ENCODE data around the gene COL28A1. TPM values are rescaled to one million over a fixed set of nuclear protein-coding genes. Genes with fewer than 3 reads are reported as not detected.

COL28A1 gene
- polyA plus RNA-seq, 3 donors, result not detected

DNA sequence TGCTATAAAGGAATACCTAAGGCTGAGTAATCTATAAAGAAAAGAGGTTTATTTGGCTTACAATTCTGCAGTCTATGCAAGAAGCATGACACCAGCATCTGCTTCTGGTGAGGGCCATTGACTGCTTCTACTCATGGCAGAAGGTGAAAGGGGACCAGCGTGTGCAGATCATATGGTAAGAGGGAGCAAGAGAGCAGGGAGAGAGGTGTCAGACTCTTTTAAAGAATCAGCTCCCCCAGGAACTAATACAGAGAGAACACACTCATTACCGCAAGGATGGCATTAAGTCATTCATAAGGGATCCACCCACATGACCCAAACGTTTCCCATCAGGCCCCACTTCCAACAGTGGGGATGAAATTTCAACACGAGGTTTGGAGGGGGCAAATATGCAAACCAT lies 3.5 kb upstream of the COL28A1 start:
- no peaks in the 10 kb centered on the region for H3K79me2 ChIP-seq (ENCODE audit: insufficient read depth, low read length)
- Mint-ChIP-seq H3K27me3 (ENCODE audit: low read depth in 3 of 3) (peaks cover 0 to 3% (median 0%) of the 10 kb centered on the region in 3 donors), H3K27ac (peak overlapping the region in 1 of 7 donors; percentile 33), H3K4me1 (peaks cover 2% of the 10 kb centered on the region), H3K4me3 (no peak overlapping the region), H3K9me3 (no peaks in the 10 kb centered on the region), H3K36me3 (no peaks in the 10 kb centered on the region)
- H3K27ac ChIP-seq (ENCODE audit: low read depth in 1 of 2, low read length in 2 of 2), result no peak overlapping the region
- DNase-seq, result no peak
- intact Hi-C loops (cut with micrococcal nuclease), result no loop called here
- H3K9me3 ChIP-seq (replicated peaks in 1 of 2; ENCODE audit: control insufficient read depth in 1 of 2, insufficient read depth in 1 of 2, low read length in 2 of 2), result no peaks in the 10 kb centered on the region
- no peak overlapping the region for H2AFZ ChIP-seq (ENCODE audit: insufficient read depth, low read depth, low read length, poor library complexity, severe bottlenecking)
- H3K4me2 ChIP-seq (replicated peaks; ENCODE audit: extremely low read depth, low read length, poor library complexity, severe bottlenecking), result no peak overlapping the region
- H3K4me1 ChIP-seq (ENCODE audit: control insufficient read depth in 1 of 2, insufficient read depth in 2 of 2, low read length in 2 of 2), result no peaks in the 10 kb centered on the region
- WGBS (ENCODE audit: insufficient coverage), result 92% methylated on average over 2 of the region's 4 CpGs
- no peak overlapping the region for H3K9ac ChIP-seq (ENCODE audit: insufficient read depth, low read length, poor library complexity, severe bottlenecking)
- no peaks in the 10 kb centered on the region for H4K20me1 ChIP-seq (ENCODE audit: insufficient read depth, low read length)
- H3K36me3 ChIP-seq (replicated peaks in 1 of 2; ENCODE audit: control insufficient read depth in 1 of 2, insufficient read depth in 2 of 2, low read length in 2 of 2), result no peaks in the 10 kb centered on the region
- no peaks in the 10 kb centered on the region for H3K27me3 ChIP-seq (ENCODE audit: control insufficient read depth in 2 of 2, insufficient read depth in 2 of 2, low read length in 2 of 2)
- no peak overlapping the region for H3K4me3 ChIP-seq (replicated peaks in 1 of 3; ENCODE audit: low read depth in 2 of 3, low read length in 3 of 3)
- TF ChIP-seq, protein P1, sequence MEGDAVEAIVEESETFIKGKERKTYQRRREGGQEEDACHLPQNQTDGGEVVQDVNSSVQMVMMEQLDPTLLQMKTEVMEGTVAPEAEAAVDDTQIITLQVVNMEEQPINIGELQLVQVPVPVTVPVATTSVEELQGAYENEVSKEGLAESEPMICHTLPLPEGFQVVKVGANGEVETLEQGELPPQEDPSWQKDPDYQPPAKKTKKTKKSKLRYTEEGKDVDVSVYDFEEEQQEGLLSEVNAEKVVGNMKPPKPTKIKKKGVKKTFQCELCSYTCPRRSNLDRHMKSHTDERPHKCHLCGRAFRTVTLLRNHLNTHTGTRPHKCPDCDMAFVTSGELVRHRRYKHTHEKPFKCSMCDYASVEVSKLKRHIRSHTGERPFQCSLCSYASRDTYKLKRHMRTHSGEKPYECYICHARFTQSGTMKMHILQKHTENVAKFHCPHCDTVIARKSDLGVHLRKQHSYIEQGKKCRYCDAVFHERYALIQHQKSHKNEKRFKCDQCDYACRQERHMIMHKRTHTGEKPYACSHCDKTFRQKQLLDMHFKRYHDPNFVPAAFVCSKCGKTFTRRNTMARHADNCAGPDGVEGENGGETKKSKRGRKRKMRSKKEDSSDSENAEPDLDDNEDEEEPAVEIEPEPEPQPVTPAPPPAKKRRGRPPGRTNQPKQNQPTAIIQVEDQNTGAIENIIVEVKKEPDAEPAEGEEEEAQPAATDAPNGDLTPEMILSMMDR (IDR thresholded peaks at IDR 0.05), result no peak

DNA sequence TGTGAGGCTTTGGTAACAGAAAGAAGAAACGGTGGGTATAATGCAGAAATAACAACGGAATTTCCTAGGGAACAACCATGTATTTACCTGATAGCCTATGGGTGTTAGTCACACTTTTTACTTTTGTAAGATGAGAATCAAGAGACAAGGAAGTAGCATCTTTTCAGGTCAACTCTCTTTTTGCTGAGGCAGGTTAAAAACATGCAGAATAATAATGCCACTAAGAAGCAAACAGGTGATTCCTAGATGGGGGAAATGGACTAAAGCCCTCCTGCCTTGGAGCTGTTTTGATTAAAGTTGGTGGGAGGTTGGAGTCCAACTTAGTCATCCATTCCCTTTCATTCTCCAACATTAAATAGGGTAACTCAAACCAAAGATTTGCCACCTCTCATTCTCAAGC lies 2.0 kb upstream of the COL28A1 start:
- WGBS (ENCODE audit: insufficient coverage), result no CpG with 5 or more reads among the region's 2 CpGs
- no peak for DNase-seq
- Mint-ChIP-seq H3K36me3 (no peaks in the 10 kb centered on the region), H3K9me3 (peaks cover 0 to 2% (median 0%) of the 10 kb centered on the region in 7 donors), H3K4me1 (peaks cover 2% of the 10 kb centered on the region), H3K27me3 (ENCODE audit: low read depth in 3 of 3) (peaks cover 0 to 3% (median 0%) of the 10 kb centered on the region in 3 donors), H3K4me3 (no peak overlapping the region), H3K27ac (no peak overlapping the region)
- Histone ChIP-seq H3K9ac (ENCODE audit: insufficient read depth, low read length, poor library complexity, severe bottlenecking) (no peak overlapping the region), H2AFZ (ENCODE audit: insufficient read depth, low read depth, low read length, poor library complexity, severe bottlenecking) (no peak overlapping the region), H3K4me3 (replicated peaks in 1 of 3; ENCODE audit: low read depth in 2 of 3, low read length in 3 of 3) (no peak overlapping the region), H4K20me1 (ENCODE audit: insufficient read depth, low read length) (no peaks in the 10 kb centered on the region), H3K4me2 (replicated peaks; ENCODE audit: extremely low read depth, low read length, poor library complexity, severe bottlenecking) (no peak overlapping the region), H3K4me1 (ENCODE audit: control insufficient read depth in 1 of 2, insufficient read depth in 2 of 2, low read length in 2 of 2) (no peaks in the 10 kb centered on the region), H3K79me2 (ENCODE audit: insufficient read depth, low read length) (no peaks in the 10 kb centered on the region), H3K36me3 (replicated peaks in 1 of 2; ENCODE audit: control insufficient read depth in 1 of 2, insufficient read depth in 2 of 2, low read length in 2 of 2) (no peaks in the 10 kb centered on the region), H3K27ac (ENCODE audit: low read depth in 1 of 2, low read length in 2 of 2) (no peak overlapping the region), H3K9me3 (replicated peaks in 1 of 2; ENCODE audit: control insufficient read depth in 1 of 2, insufficient read depth in 1 of 2, low read length in 2 of 2) (no peaks in the 10 kb centered on the region), H3K27me3 (ENCODE audit: control insufficient read depth in 2 of 2, insufficient read depth in 2 of 2, low read length in 2 of 2) (no peaks in the 10 kb centered on the region)
- TF ChIP-seq, protein P1 (IDR thresholded peaks at IDR 0.05), result no peak
- intact Hi-C loops (cut with micrococcal nuclease), result no loop called here
